HG03060 (cell line): ENCODE data around the gene WDR6.

Experiments used
- ATAC-seq: cut with Tn5 transposase; IDR thresholded peaks from one replicate; pipeline ENCODE4 v1.9.1; 2021; ENCODE audit warnings: low read depth, moderate number of reproducible peaks; ENCODE audit not compliant: unreplicated experiment

Gene WDR6

GRCh38 chr3:49028298-49028672 is 21.1 kb downstream of the WDR6 start:
- ATAC-seq = no peak

GRCh38 chr3:49028673-49029562 is 21.7 kb downstream of the WDR6 start, which contains the start of gene IMPDH2:
IMPDH2 (minus strand) TSS chr3:49029398; CDS start chr3:49029350, 48 bp downstream.
- ATAC-seq = peak; percentile 69

GRCh38 chr3:49029563-49029884 is 22.3 kb downstream of the WDR6 start:
- no peak for ATAC-seq

GRCh38 chr3:49030321-49030720 is 23.1 kb downstream of the WDR6 start:
- ATAC-seq = no peak

GRCh38 chr3:49032646-49033304 is 25.6 kb downstream of the WDR6 start:
- ATAC-seq = no peak

- no peak for ATAC-seq
Measured at GRCh38 chr3:49034650-49035049, 27.5 kb downstream of the WDR6 start.

- ATAC-seq = no peak
Measured at GRCh38 chr3:49035281-49035680, 28.1 kb downstream of the WDR6 start.

GRCh38 chr3:49053543-49053942 is 46.4 kb downstream of the WDR6 start:
- ATAC-seq = no peak

- no peak for ATAC-seq
Measured at GRCh38 chr3:49054344-49054862, 47.2 kb downstream of the WDR6 start.

- ATAC-seq = no peak
Measured at GRCh38 chr3:49057268-49057667, 50.1 kb downstream of the WDR6 start.

- ATAC-seq = no peak
Measured at GRCh38 chr3:49058011-49058410, 50.8 kb downstream of the WDR6 start.
